Measurements from ENCODE around the gene RSBN1L. TPM values are rescaled to one million over a fixed set of nuclear protein-coding genes. Genes with fewer than 3 reads are reported as not detected.

The RSBN1L gene
- total RNA-seq, 1 experiment from 2014 or later = 18.0 TPM

- intact Hi-C loops (cut with micrococcal nuclease; ENCODE audit: unreplicated experiment) (no loop called here), in situ Hi-C loops (cut with HindIII; ENCODE audit: low pct_unique_long_range_greater_than_20kb, low sequenced_read_pairs) (no loop called here)
- TF ChIP-seq POLR2AphosphoS5 (IDR thresholded peaks at IDR 0.05; ENCODE audit: low read depth, low read length) = no peak
- TF ChIP-seq CTCF (IDR thresholded peaks at IDR 0.05) = no peak
- no peak for TF ChIP-seq TCF7L2 (IDR thresholded peaks at IDR 0.05; ENCODE audit: low read depth, low read length)
- TF ChIP-seq REST (IDR thresholded peaks at IDR 0.05; ENCODE audit: insufficient read depth in 1 of 2, low read depth in 2 of 2, low read length in 1 of 2) = no peak
- TF ChIP-seq SIN3A (IDR thresholded peaks at IDR 0.05; ENCODE audit: borderline replicate concordance, insufficient read depth, low read depth, low read length) = no peak
- CTCF ChIA-PET = no interaction called here
- Histone ChIP-seq H3K36me3 (ENCODE audit: control insufficient read depth, insufficient read depth, low read length) (no peaks in the 10 kb centered on the region), H3K9me3 (ENCODE audit: control insufficient read depth, insufficient read depth, low read depth, low read length) (no peaks in the 10 kb centered on the region), H3K27me3 (ENCODE audit: control insufficient read depth, insufficient read depth, low read length) (no peaks in the 10 kb centered on the region), H3K27ac (ENCODE audit: low read length) (no peak overlapping the region), H3K4me3 (ENCODE audit: low read depth in 2 of 2, low read length in 2 of 2) (no peak overlapping the region), H3K4me1 (ENCODE audit: control insufficient read depth, insufficient read depth, low read length) (no peaks in the 10 kb centered on the region)
- BruUV-seq (replicated peaks) = no TSS peak
- no peak for ATAC-seq
- POLR2A ChIA-PET = no interaction called here
- DNase-seq (ENCODE audit: low read depth, low spot score) = no peak
Measured at GRCh38 chr7:77747178-77747577, 50.9 kb downstream of the RSBN1L start.

DNA sequence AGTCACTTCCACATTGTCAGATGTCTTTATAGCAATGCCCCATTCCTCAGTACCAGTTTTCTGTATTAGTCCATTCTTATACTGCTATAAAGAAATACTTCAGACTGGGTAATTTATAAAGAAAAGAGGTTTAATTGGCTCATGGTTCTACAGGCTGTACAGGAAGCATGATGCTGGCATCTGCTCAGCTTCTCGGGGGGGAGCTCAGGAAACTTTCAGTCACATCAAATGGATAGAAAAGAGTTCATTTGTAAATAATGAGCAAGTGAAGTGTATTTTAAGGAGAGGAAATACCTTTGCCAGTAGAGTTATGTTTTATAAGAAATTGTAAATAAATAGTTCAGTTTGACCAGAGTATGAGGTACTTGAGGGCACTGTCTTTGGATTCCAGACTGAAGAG lies 51.5 kb downstream of the RSBN1L start:
- CTCF ChIA-PET = no interaction called here
- POLR2A ChIA-PET = interaction anchor here (0.6 kb wide), 1 partner anchor 88 kb away, joined by 3 read pairs; no protein-coding TSS in a partner anchor
- H3K9me3 ChIP-seq (ENCODE audit: control insufficient read depth, insufficient read depth, low read depth, low read length) = no peaks in the 10 kb centered on the region
- DNase-seq (ENCODE audit: low read depth, low spot score) (no peak), ATAC-seq (no peak)
- no peaks in the 10 kb centered on the region for H3K4me1 ChIP-seq (ENCODE audit: control insufficient read depth, insufficient read depth, low read length)
- intact Hi-C loops (cut with micrococcal nuclease; ENCODE audit: unreplicated experiment) = no loop called here
- no peak for TF ChIP-seq REST (IDR thresholded peaks at IDR 0.05; ENCODE audit: insufficient read depth in 1 of 2, low read depth in 2 of 2, low read length in 1 of 2)
- no peak for TF ChIP-seq POLR2AphosphoS5 (IDR thresholded peaks at IDR 0.05; ENCODE audit: low read depth, low read length)
- no peak for TF ChIP-seq SIN3A (IDR thresholded peaks at IDR 0.05; ENCODE audit: borderline replicate concordance, insufficient read depth, low read depth, low read length)
- no peak for TF ChIP-seq TCF7L2 (IDR thresholded peaks at IDR 0.05; ENCODE audit: low read depth, low read length)
- no peak for TF ChIP-seq CTCF (IDR thresholded peaks at IDR 0.05)
- in situ Hi-C loops (cut with HindIII; ENCODE audit: low pct_unique_long_range_greater_than_20kb, low sequenced_read_pairs) = no loop called here
- H3K27me3 ChIP-seq (ENCODE audit: control insufficient read depth, insufficient read depth, low read length) = no peaks in the 10 kb centered on the region
- no peaks in the 10 kb centered on the region for H3K36me3 ChIP-seq (ENCODE audit: control insufficient read depth, insufficient read depth, low read length)
- H3K4me3 ChIP-seq (ENCODE audit: low read depth in 2 of 2, low read length in 2 of 2) = no peak overlapping the region
- BruUV-seq (replicated peaks) = no TSS peak
- H3K27ac ChIP-seq (ENCODE audit: low read length) = no peak overlapping the region

Measured in Panc1 (cell line).